ENCODE data around the gene MEX3C.

- TF ChIP-seq CTCF (IDR thresholded peaks at IDR 0.05) (no peak), POLR2A (IDR thresholded peaks at IDR 0.05) (no peak)
Measured at GRCh38 chr18:51234117-51235008, 36.9 kb upstream of the MEX3C start.
